HCT116 (cell line): ENCODE results near the gene VWA5B1.

Experiments
- CTCF ChIP-seq, 3 experiments: fragments of 200-600 bp in 1 of 3; sonication (generic) in 1 of 3; IDR thresholded peaks in 2 of 3; conservative IDR thresholded peaks in 1 of 3; 2 replicates each; pipeline ENCODE4 v1.5.1; 2012 to 2017; ENCODE audit warnings: low read depth in 2 of 3, low read length in 2 of 3, antibody characterized with exemption in 1 of 3, borderline replicate concordance in 1 of 3, control low read depth in 1 of 3, mild to moderate bottlenecking in 1 of 3, mixed read lengths in 1 of 3, mixed run types in 1 of 3, moderate library complexity in 1 of 3; ENCODE audit not compliant: insufficient read depth in 1 of 3
- EZH2 ChIP-seq: fragments of 200-600 bp; sonication (generic); IDR thresholded peaks from 2 replicates; pipeline ENCODE4 v1.6.1; 2017; ENCODE audit warnings: antibody characterized with exemption, mixed run types
- EZH2phosphoT487 ChIP-seq: fragments of 200-600 bp; IDR thresholded peaks from 2 replicates; pipeline ENCODE4 v1.6.1; 2018; ENCODE audit warnings: antibody characterized with exemption, borderline replicate concordance
- JUND ChIP-seq: IDR thresholded peaks from 2 replicates; pipeline ENCODE4 v1.6.1; 2012
- POLR2A ChIP-seq: IDR thresholded peaks from 2 replicates; pipeline ENCODE4 v1.7.0; 2011; ENCODE audit warnings: borderline replicate concordance; ENCODE audit not compliant: insufficient read depth, insufficient read length; ENCODE audit errors: extremely low read depth
- POLR2AphosphoS5 ChIP-seq: IDR thresholded peaks from 2 replicates; pipeline ENCODE4 v1.6.1; 2011; ENCODE audit warnings: mild to moderate bottlenecking, low read depth, low read length, moderate library complexity
- RAD21 ChIP-seq: IDR thresholded peaks from 2 replicates; pipeline ENCODE4 v1.6.1; 2012; ENCODE audit warnings: low read depth, mild to moderate bottlenecking
- SP1 ChIP-seq: IDR thresholded peaks from 2 replicates; pipeline ENCODE4 v1.6.1; 2012; ENCODE audit warnings: low read depth
- TCF7L2 ChIP-seq: IDR thresholded peaks from 2 replicates; pipeline ENCODE4 v1.7.0; 2011; ENCODE audit warnings: borderline replicate concordance, inconsistent platforms; ENCODE audit not compliant: insufficient read depth, insufficient read length; ENCODE audit errors: extremely low read depth
- YY1 ChIP-seq: IDR thresholded peaks from 2 replicates; pipeline ENCODE4 v1.6.1; 2011; ENCODE audit warnings: low read length, low read depth, moderate library complexity, mild to moderate bottlenecking; ENCODE audit not compliant: insufficient replicate concordance; ENCODE audit errors: extremely low read depth
- TF ChIP-seq, protein P1 (sequence below): IDR thresholded peaks from 2 replicates; pipeline ENCODE4 v1.6.1; 2012
- TF ChIP-seq, protein P2 (sequence below): IDR thresholded peaks from 2 replicates; pipeline ENCODE4 v1.6.1; 2012; ENCODE audit warnings: low read depth

- no peak for TF ChIP-seq CTCF (IDR thresholded peaks at IDR 0.05 in 2 of 3, conservative IDR thresholded peaks at IDR 0.05 in 1 of 3; ENCODE audit: borderline replicate concordance in 1 of 3, insufficient read depth in 1 of 3, low read depth in 2 of 3, low read length in 2 of 3)
- TF ChIP-seq YY1, result no peak
- TF ChIP-seq POLR2A, result no peak
- no peak for TF ChIP-seq EZH2phosphoT487
- TF ChIP-seq EZH2, result no peak
- no peak for TF ChIP-seq JUND
- TF ChIP-seq, protein P1, sequence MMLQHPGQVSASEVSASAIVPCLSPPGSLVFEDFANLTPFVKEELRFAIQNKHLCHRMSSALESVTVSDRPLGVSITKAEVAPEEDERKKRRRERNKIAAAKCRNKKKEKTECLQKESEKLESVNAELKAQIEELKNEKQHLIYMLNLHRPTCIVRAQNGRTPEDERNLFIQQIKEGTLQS, result no peak
- no peak for TF ChIP-seq POLR2AphosphoS5
- TF ChIP-seq, protein P2, sequence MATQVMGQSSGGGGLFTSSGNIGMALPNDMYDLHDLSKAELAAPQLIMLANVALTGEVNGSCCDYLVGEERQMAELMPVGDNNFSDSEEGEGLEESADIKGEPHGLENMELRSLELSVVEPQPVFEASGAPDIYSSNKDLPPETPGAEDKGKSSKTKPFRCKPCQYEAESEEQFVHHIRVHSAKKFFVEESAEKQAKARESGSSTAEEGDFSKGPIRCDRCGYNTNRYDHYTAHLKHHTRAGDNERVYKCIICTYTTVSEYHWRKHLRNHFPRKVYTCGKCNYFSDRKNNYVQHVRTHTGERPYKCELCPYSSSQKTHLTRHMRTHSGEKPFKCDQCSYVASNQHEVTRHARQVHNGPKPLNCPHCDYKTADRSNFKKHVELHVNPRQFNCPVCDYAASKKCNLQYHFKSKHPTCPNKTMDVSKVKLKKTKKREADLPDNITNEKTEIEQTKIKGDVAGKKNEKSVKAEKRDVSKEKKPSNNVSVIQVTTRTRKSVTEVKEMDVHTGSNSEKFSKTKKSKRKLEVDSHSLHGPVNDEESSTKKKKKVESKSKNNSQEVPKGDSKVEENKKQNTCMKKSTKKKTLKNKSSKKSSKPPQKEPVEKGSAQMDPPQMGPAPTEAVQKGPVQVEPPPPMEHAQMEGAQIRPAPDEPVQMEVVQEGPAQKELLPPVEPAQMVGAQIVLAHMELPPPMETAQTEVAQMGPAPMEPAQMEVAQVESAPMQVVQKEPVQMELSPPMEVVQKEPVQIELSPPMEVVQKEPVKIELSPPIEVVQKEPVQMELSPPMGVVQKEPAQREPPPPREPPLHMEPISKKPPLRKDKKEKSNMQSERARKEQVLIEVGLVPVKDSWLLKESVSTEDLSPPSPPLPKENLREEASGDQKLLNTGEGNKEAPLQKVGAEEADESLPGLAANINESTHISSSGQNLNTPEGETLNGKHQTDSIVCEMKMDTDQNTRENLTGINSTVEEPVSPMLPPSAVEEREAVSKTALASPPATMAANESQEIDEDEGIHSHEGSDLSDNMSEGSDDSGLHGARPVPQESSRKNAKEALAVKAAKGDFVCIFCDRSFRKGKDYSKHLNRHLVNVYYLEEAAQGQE, result peak; percentile 79
- no peak for TF ChIP-seq TCF7L2
- no peak for TF ChIP-seq RAD21
- no peak for TF ChIP-seq SP1
These were observed 80.7 kb downstream of the VWA5B1 start for GRCh38 chr1:20371411-20371810.
